IMR-90 (cell line): ENCODE measurements around the gene CHAC1. TPM values are rescaled to one million over a fixed set of nuclear protein-coding genes. Genes with fewer than 3 reads are reported as not detected.
A peak's percentile ranks its signal among the peaks of the same experiment; 100 is the strongest.

ENCODE experiments used
- ATAC-seq: fragments of 200-7000 bp; cut with Tn5 transposase; 2 replicates; pipeline ENCODE4 v1.9.1; 2020; ENCODE audit warnings: low read depth, mild to moderate bottlenecking, moderate library complexity
- BruUV-seq: library from RNA; stranded (reverse); fragments of 400-500 nt; replicated peaks from 2 replicates; lab custom pipeline; 2021; lab: Mats Ljungman, UMichigan
- CTCF ChIA-PET: fragments of 300-600 bp; formaldehyde crosslinking; extraction: SDS; loops from one replicate; lab custom pipeline; 2021; ENCODE audit warnings: antibody characterized with exemption; lab: Yijun Ruan, JAX
- POLR2A ChIA-PET: fragments of 300-600 bp; sonication (Branson Sonifier 250); formaldehyde crosslinking; loops from one replicate; lab custom pipeline; 2022; ENCODE audit warnings: antibody characterized with exemption; ENCODE audit not compliant: unreplicated experiment; lab: Charles Lee
- DNase-seq: peaks from one replicate; pipeline ENCODE4 v3.0.0; 2013
- H2AFZ ChIP-seq: replicated peaks from 2 replicates; pipeline ENCODE3; 2013; ENCODE audit warnings: low read length, mild to moderate bottlenecking; ENCODE audit not compliant: poor library complexity
- H2AK5ac ChIP-seq: 2 replicates; pipeline ENCODE4 v1.6.1; 2013; ENCODE audit warnings: low read depth, low read length, inconsistent platforms
- H2AK9ac ChIP-seq: replicated peaks from 2 replicates; pipeline ENCODE3; 2013; ENCODE audit warnings: mild to moderate bottlenecking, low read depth, low read length, moderate library complexity; ENCODE audit not compliant: poor library complexity
- H2BK120ac ChIP-seq: 2 replicates; pipeline ENCODE4 v1.6.1; 2013; ENCODE audit warnings: low read depth, low read length, inconsistent platforms
- H2BK15ac ChIP-seq: 3 replicates; pipeline ENCODE4 v1.6.1; 2013; ENCODE audit warnings: low read depth, low read length, inconsistent platforms
- H2BK20ac ChIP-seq: 2 replicates; pipeline ENCODE4 v1.6.1; 2013; ENCODE audit warnings: low read depth, mild to moderate bottlenecking, inconsistent platforms, low read length, moderate library complexity
- H2BK5ac ChIP-seq: 2 replicates; pipeline ENCODE4 v1.6.1; 2013; ENCODE audit warnings: mild to moderate bottlenecking, low read depth, low read length, inconsistent platforms; ENCODE audit not compliant: poor library complexity, severe bottlenecking
- H3K14ac ChIP-seq: replicated peaks from 2 replicates; pipeline ENCODE4 v1.6.1; 2013; ENCODE audit warnings: low read depth, low read length, inconsistent platforms
- H3K18ac ChIP-seq: 2 replicates; pipeline ENCODE4 v1.6.1; 2013; ENCODE audit warnings: low read depth, low read length, control low read depth
- H3K23ac ChIP-seq: 2 replicates; pipeline ENCODE4 v1.6.1; 2013; ENCODE audit warnings: low read depth, low read length, inconsistent platforms
- H3K27ac ChIP-seq: 2 replicates; pipeline ENCODE4 v1.5.1; 2013; ENCODE audit warnings: mild to moderate bottlenecking, control low read depth, low read length; ENCODE audit not compliant: insufficient read depth
- H3K27me3 ChIP-seq: 2 replicates; pipeline ENCODE4 v1.6.1; 2013; ENCODE audit warnings: low read length; ENCODE audit not compliant: control insufficient read depth, insufficient read depth
- H3K36me3 ChIP-seq: 2 replicates; pipeline ENCODE4 v1.6.1; 2013; ENCODE audit warnings: low read length, mixed read lengths; ENCODE audit not compliant: control insufficient read depth, insufficient read depth
- H3K4ac ChIP-seq: 2 replicates; pipeline ENCODE4 v1.6.1; 2013; ENCODE audit warnings: low read depth, low read length, inconsistent platforms
- H3K4me1 ChIP-seq: 2 replicates; pipeline ENCODE4 v1.6.1; 2013; ENCODE audit warnings: low read length, mixed read lengths; ENCODE audit not compliant: control insufficient read depth, insufficient read depth
- H3K4me2 ChIP-seq: 2 replicates; pipeline ENCODE4 v1.6.1; 2013; ENCODE audit warnings: low read depth, mild to moderate bottlenecking, control low read depth, low read length, moderate library complexity
- H3K4me3 ChIP-seq: 2 replicates; pipeline ENCODE4 v1.5.1; 2013; ENCODE audit warnings: low read depth, mild to moderate bottlenecking, control low read depth, low read length, moderate library complexity; ENCODE audit not compliant: insufficient read depth
- H3K56ac ChIP-seq: 2 replicates; pipeline ENCODE4 v1.6.1; 2013; ENCODE audit warnings: low read length, inconsistent platforms; ENCODE audit not compliant: insufficient read depth; ENCODE audit errors: extremely low read depth
- H3K79me1 ChIP-seq, 2 experiments: 2 replicates each; pipeline ENCODE4 v1.6.1; 2013; ENCODE audit warnings: low read length in 2 of 2, inconsistent platforms in 1 of 2, low read depth in 1 of 2
- H3K9ac ChIP-seq: 2 replicates; pipeline ENCODE4 v1.6.1; 2013; ENCODE audit warnings: low read depth, low read length, control low read depth
- H3K9me1 ChIP-seq: 2 replicates; pipeline ENCODE4 v1.6.1; 2013; ENCODE audit warnings: low read length, inconsistent platforms; ENCODE audit not compliant: insufficient read depth
- H3K9me3 ChIP-seq: 2 replicates; pipeline ENCODE4 v1.6.1; 2013; ENCODE audit warnings: low read length; ENCODE audit not compliant: control insufficient read depth, insufficient read depth
- H4K20me1 ChIP-seq: 2 replicates; pipeline ENCODE4 v1.6.1; 2013; ENCODE audit warnings: low read length, inconsistent platforms; ENCODE audit not compliant: insufficient read depth
- H4K5ac ChIP-seq: 2 replicates; pipeline ENCODE4 v1.6.1; 2013; ENCODE audit warnings: mild to moderate bottlenecking, low read depth, low read length, control low read depth
- H4K8ac ChIP-seq, 2 experiments: 2 replicates each; pipeline ENCODE4 v1.6.1; 2013; ENCODE audit warnings: low read depth in 2 of 2, low read length in 2 of 2, control low read depth in 1 of 2, inconsistent platforms in 1 of 2
- H4K91ac ChIP-seq: 2 replicates; pipeline ENCODE4 v1.6.1; 2013; ENCODE audit warnings: low read depth, low read length, inconsistent platforms; ENCODE audit not compliant: insufficient read depth
- BHLHE40 ChIP-seq: fragments of 150-350 bp; IDR thresholded peaks from 2 replicates; pipeline ENCODE4 v1.6.1; 2016; ENCODE audit warnings: mild to moderate bottlenecking, low read depth, low read length
- FOS ChIP-seq: fragments of 150-350 bp; IDR thresholded peaks from 2 replicates; pipeline ENCODE4 v1.6.1; 2016; ENCODE audit warnings: low read depth, low read length
- MXI1 ChIP-seq: IDR thresholded peaks from 2 replicates; pipeline ENCODE4 v1.6.1; 2012; ENCODE audit warnings: low read depth, mild to moderate bottlenecking, low read length, moderate library complexity, borderline replicate concordance
- NFE2L2 ChIP-seq: fragments of 150-350 bp; IDR thresholded peaks from 2 replicates; pipeline ENCODE4 v1.6.1; 2016; ENCODE audit warnings: low read depth, mild to moderate bottlenecking, low read length
- RAD21 ChIP-seq: IDR thresholded peaks from 2 replicates; pipeline ENCODE4 v1.6.1; 2012; ENCODE audit warnings: low read length, improper control_type of control experiment
- RFX5 ChIP-seq: IDR thresholded peaks from 2 replicates; pipeline ENCODE4 v1.8.0; 2012; ENCODE audit warnings: low read depth, mild to moderate bottlenecking, low read length, moderate library complexity
- SMC3 ChIP-seq: fragments of 150-350 bp; IDR thresholded peaks from 2 replicates; pipeline ENCODE4 v1.6.1; 2016; ENCODE audit warnings: low read depth, mild to moderate bottlenecking, antibody characterized with exemption, low read length, moderate library complexity
- WGBS, 2 experiments: methylation state at CpG; one replicate each; pipeline versions ENCODE4 v1.1.5 to v1.1.7; 2013; ENCODE audit warnings: missing lambda C conversion rate in 2 of 2; ENCODE audit not compliant: insufficient read length in 1 of 2; ENCODE audit errors: extremely low coverage in 2 of 2; 5-methylcytosine and 5-hydroxymethylcytosine counted together
- dilution Hi-C: fragments of 300-500 bp; cut with HindIII; formaldehyde crosslinking; loops from one replicate; pipeline ENCODE4 v1.14.3; 2018; ENCODE audit warnings: low sequenced_read_pairs; ENCODE audit not compliant: unreplicated experiment
- in situ Hi-C: fragments of 300-500 bp; cut with MboI; formaldehyde crosslinking; loops from 3 replicates; pipeline ENCODE4 v1.14.3; 2019; ENCODE audit warnings: low sequenced_read_pairs, inconsistent platforms, mixed read lengths
- intact Hi-C: fragments of 100-400 bp; cut with micrococcal nuclease; formaldehyde crosslinking; loops from 2 replicates; pipeline ENCODE4 v1.10.0; 2022
- polyA plus RNA-seq, 3 experiments: library from polyadenylated mRNA; depleted of rRNA; stranded (reverse); fragments of >200 nt; gene quantifications; 2 replicates each; pipeline ENCODE4 v1.2.3, GENCODE V29; 2012; ENCODE audit warnings: low replicate concordance in 1 of 3
- total RNA-seq: library from RNA; depleted of rRNA; stranded (reverse); fragments of >200 nt; gene quantifications from 2 replicates; pipeline ENCODE4 v1.2.3, GENCODE V29; 2012
- TF ChIP-seq, protein P1 (sequence below): fragments of 150-350 bp; IDR thresholded peaks from 2 replicates; pipeline ENCODE4 v1.6.1; 2017; ENCODE audit warnings: mild to moderate bottlenecking, antibody characterized with exemption, low read length, low read depth
- TF ChIP-seq, protein P2 (sequence below): conservative IDR thresholded peaks from 2 replicates; pipeline ENCODE4 v1.5.1; 2012; ENCODE audit warnings: mild to moderate bottlenecking, low read depth, low read length, improper control_type of control experiment
- TF ChIP-seq, protein P3 (sequence below): fragments of 150-350 bp; IDR thresholded peaks from 2 replicates; pipeline ENCODE4 v1.6.1; 2016; ENCODE audit warnings: low read depth, mild to moderate bottlenecking, low read length, moderate library complexity, borderline replicate concordance

Gene CHAC1
- total and polyA plus RNA-seq, 2 of the 4 experiments (the other 2 are of a cell fraction) = 51.3 to 77.8 TPM

DNA sequence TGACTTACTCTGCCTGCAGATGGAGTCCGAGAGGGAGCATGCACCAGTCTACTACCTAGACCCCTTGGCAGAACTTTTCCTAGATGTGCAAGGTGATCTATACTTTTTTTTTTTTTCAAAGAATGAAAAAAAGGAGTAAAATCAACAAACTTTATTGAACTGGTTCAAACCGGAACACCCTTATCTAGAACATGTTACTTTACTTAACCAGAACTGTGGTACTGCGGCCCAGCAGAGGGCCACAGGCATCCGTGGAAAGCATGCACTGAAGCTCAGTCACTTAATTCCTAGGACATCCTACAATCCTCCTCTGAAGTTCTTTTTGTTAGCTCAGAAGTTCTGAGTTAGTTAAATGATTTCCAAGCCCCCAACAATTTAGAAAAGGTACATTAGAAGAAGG lies 21.6 kb downstream of the CHAC1 start:
- H4K8ac ChIP-seq = no peak overlapping the region; a peak in 1 of 4 replicates
- no CpG with 5 or more reads among the region's 4 CpGs for WGBS, 2 experiments
- H2BK5ac ChIP-seq = no peak overlapping the region
- no peaks in the 10 kb centered on the region for H4K20me1 ChIP-seq
- H3K9me3 ChIP-seq = no peaks in the 10 kb centered on the region
- intact Hi-C loops = no loop called here
- H2BK120ac ChIP-seq = peak overlapping the region; percentile 3; the same call in 1 of the 2 replicates
- no peak overlapping the region for H2AFZ ChIP-seq
- ATAC-seq = no peak
- dilution Hi-C loops = no loop called here
- H3K79me1 ChIP-seq = peaks cover 6 to 47% of the 10 kb centered on the region in 2 experiments
- no peak overlapping the region for H4K5ac ChIP-seq
- H3K9me1 ChIP-seq = peaks cover 24% of the 10 kb centered on the region
- H3K14ac ChIP-seq = 0 out of 2 replicates have a peak overlapping the region, but pooled peaks have one; percentile 72
- H3K27ac ChIP-seq = no peak overlapping the region
- in situ Hi-C loops = no loop called here
- peak overlapping the region; percentile 37 for H3K4ac ChIP-seq
- no TSS peak for BruUV-seq
- DNase-seq = no peak
- H3K27me3 ChIP-seq = no peaks in the 10 kb centered on the region
- H3K36me3 ChIP-seq = peaks cover 36% of the 10 kb centered on the region
- no peak overlapping the region for H3K56ac ChIP-seq
- H3K18ac ChIP-seq = no peak overlapping the region
- H2BK20ac ChIP-seq = peak overlapping the region; percentile 47; the same call in 1 of the 2 replicates
- no peak overlapping the region for H3K9ac ChIP-seq
- no peak overlapping the region for H2BK15ac ChIP-seq
- H2AK9ac ChIP-seq = no peak overlapping the region
- H3K23ac ChIP-seq = no peak overlapping the region; the same call in 1 of the 2 replicates
- H3K4me1 ChIP-seq = peaks cover 20% of the 10 kb centered on the region
- POLR2A ChIA-PET = no interaction called here
- no peak overlapping the region for H3K4me2 ChIP-seq
- 0 out of 2 replicates have a peak overlapping the region, but pooled peaks have one; percentile 51 for H2AK5ac ChIP-seq
- H4K91ac ChIP-seq = no peak overlapping the region
- TF ChIP-seq NFE2L2 (no peak), SMC3 (no peak), FOS (no peak), BHLHE40 (no peak), RAD21 (no peak), RFX5 (no peak), MXI1 (no peak)
- TF ChIP-seq, protein P1, sequence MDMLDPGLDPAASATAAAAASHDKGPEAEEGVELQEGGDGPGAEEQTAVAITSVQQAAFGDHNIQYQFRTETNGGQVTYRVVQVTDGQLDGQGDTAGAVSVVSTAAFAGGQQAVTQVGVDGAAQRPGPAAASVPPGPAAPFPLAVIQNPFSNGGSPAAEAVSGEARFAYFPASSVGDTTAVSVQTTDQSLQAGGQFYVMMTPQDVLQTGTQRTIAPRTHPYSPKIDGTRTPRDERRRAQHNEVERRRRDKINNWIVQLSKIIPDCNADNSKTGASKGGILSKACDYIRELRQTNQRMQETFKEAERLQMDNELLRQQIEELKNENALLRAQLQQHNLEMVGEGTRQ = no peak
- TF ChIP-seq, protein P2, sequence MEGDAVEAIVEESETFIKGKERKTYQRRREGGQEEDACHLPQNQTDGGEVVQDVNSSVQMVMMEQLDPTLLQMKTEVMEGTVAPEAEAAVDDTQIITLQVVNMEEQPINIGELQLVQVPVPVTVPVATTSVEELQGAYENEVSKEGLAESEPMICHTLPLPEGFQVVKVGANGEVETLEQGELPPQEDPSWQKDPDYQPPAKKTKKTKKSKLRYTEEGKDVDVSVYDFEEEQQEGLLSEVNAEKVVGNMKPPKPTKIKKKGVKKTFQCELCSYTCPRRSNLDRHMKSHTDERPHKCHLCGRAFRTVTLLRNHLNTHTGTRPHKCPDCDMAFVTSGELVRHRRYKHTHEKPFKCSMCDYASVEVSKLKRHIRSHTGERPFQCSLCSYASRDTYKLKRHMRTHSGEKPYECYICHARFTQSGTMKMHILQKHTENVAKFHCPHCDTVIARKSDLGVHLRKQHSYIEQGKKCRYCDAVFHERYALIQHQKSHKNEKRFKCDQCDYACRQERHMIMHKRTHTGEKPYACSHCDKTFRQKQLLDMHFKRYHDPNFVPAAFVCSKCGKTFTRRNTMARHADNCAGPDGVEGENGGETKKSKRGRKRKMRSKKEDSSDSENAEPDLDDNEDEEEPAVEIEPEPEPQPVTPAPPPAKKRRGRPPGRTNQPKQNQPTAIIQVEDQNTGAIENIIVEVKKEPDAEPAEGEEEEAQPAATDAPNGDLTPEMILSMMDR = no peak
- TF ChIP-seq, protein P3, sequence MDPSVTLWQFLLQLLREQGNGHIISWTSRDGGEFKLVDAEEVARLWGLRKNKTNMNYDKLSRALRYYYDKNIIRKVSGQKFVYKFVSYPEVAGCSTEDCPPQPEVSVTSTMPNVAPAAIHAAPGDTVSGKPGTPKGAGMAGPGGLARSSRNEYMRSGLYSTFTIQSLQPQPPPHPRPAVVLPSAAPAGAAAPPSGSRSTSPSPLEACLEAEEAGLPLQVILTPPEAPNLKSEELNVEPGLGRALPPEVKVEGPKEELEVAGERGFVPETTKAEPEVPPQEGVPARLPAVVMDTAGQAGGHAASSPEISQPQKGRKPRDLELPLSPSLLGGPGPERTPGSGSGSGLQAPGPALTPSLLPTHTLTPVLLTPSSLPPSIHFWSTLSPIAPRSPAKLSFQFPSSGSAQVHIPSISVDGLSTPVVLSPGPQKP = no peak
- no peak overlapping the region for H3K4me3 ChIP-seq
- CTCF ChIA-PET = no interaction called here
